MG63 (cell line): ENCODE results near the gene SYDE2. TPM values are rescaled to one million over a fixed set of nuclear protein-coding genes. Genes with fewer than 3 reads are reported as not detected.

Source experiments
- DNase-seq: peaks from one replicate; pipeline ENCODE4 v3.0.0-alpha.2; 2020
- H3K27me3 ChIP-seq: fragments of 250-450 bp; sonication (Bioruptor Pico); 2 replicates; pipeline ENCODE4 v1.5.1; 2020; ENCODE audit warnings: mild to moderate bottlenecking, moderate library complexity
- H3K36me3 ChIP-seq: fragments of 250-450 bp; sonication (Bioruptor Pico); 2 replicates; pipeline ENCODE4 v1.5.1; 2020; ENCODE audit warnings: mild to moderate bottlenecking, moderate library complexity
- H3K4me3 ChIP-seq: fragments of 250-450 bp; sonication (Bioruptor Pico); 2 replicates; pipeline ENCODE4 v1.5.1; 2020; ENCODE audit warnings: mild to moderate bottlenecking, moderate library complexity
- H3K9me3 ChIP-seq: fragments of 250-450 bp; sonication (Bioruptor Pico); 2 replicates; pipeline ENCODE4 v1.5.1; 2020; ENCODE audit warnings: mild to moderate bottlenecking, moderate library complexity
- total RNA-seq: library from RNA; depleted of rRNA; stranded (reverse); fragments of >200 nt; shearing (Covaris generic); gene quantifications from 2 replicates; pipeline ENCODE4 v1.2.3, GENCODE V29; 2014; ENCODE audit warnings: low replicate concordance; rRNA removed

Gene SYDE2
- total RNA-seq, 1 experiment from 2014 or later, result 1.3 TPM

GRCh38 chr1:85115933-85116332 lies 84.9 kb downstream of the SYDE2 start:
- Histone ChIP-seq H3K4me3 (no peak overlapping the region), H3K27me3 (no peaks in the 10 kb centered on the region), H3K9me3 (0 out of 2 replicates have a peak, but pooled peaks cover 1% of the 10 kb centered on the region), H3K36me3 (no peaks in the 10 kb centered on the region)
- DNase-seq, result no peak

- DNase-seq, result no peak
- Histone ChIP-seq H3K9me3 (no peaks in the 10 kb centered on the region), H3K27me3 (0 out of 2 replicates have a peak, but pooled peaks cover 5% of the 10 kb centered on the region), H3K36me3 (no peaks in the 10 kb centered on the region), H3K4me3 (no peak overlapping the region)
Measured at GRCh38 chr1:85111695-85112094, 89.1 kb downstream of the SYDE2 start.

- peak; percentile 38 for DNase-seq
- Histone ChIP-seq H3K27me3 (0 out of 2 replicates have a peak, but pooled peaks cover 7% of the 10 kb centered on the region), H3K36me3 (no peaks in the 10 kb centered on the region), H3K4me3 (no peak overlapping the region), H3K9me3 (no peaks in the 10 kb centered on the region)
Measured at GRCh38 chr1:85109475-85109874, 91.3 kb downstream of the SYDE2 start.

Other genes with a start within 250 kb of the SYDE2 start
- gene MCOLN2, start 203.9 kb downstream of the SYDE2 start, total RNA-seq, result 2.8 and 5.6 TPM in 2 replicates
- 0.35 and 0.82 TPM in 2 replicates for gene MCOLN3, start 152.5 kb downstream of the SYDE2 start, total RNA-seq
- gene C1orf52, start 58.6 kb upstream of the SYDE2 start, total RNA-seq, result 16.4 and 19.8 TPM in 2 replicates
- 11.3 and 24.9 TPM in 2 replicates for gene BCL10, start 75.6 kb upstream of the SYDE2 start, total RNA-seq